Measurements from ENCODE around the gene DHCR7.

DNA sequence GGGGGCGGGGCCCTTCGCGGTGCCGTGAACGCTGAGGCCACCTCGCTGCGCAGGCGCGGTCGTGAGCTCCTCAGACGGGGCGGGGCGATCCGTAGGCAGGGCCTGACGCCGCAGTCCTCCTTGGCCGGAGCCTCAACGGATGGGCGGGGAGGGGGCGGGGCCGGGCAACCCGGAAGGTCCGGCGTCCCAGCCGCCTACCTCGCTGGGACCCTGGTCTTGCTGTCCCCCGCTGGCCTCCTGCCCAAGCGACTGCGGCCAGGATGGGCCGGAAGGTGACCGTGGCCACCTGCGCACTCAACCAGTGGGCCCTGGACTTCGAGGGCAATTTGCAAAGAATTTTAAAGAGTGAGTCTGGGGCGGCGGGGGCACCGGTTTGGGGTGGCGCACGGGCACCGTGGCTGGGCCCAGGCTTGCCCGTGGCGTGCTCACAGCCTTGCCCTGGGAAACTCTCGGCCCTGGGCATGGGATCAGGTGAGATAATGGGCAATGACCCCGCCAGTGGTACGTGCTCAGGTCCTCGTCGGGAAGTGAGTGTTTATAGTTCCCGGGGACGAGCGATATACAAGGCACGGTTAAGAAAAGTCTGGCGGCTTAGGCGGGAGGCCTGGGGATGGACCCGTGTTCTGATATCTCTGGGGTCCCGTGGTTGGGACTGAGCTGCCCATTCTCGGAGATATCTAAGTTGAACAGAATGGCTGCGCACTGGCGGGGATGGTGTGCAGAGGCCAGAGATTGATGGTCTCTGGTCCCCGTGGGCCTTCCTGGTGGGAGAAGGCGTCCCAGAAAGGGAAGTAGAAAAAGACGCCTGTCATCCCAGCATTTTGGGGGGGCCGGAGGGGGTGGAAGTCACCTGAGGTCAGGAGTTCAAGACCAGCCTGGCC is 5.1 kb upstream of the DHCR7 start, which contains the start of gene NADSYN1:
- TF ChIP-seq, protein P1, sequence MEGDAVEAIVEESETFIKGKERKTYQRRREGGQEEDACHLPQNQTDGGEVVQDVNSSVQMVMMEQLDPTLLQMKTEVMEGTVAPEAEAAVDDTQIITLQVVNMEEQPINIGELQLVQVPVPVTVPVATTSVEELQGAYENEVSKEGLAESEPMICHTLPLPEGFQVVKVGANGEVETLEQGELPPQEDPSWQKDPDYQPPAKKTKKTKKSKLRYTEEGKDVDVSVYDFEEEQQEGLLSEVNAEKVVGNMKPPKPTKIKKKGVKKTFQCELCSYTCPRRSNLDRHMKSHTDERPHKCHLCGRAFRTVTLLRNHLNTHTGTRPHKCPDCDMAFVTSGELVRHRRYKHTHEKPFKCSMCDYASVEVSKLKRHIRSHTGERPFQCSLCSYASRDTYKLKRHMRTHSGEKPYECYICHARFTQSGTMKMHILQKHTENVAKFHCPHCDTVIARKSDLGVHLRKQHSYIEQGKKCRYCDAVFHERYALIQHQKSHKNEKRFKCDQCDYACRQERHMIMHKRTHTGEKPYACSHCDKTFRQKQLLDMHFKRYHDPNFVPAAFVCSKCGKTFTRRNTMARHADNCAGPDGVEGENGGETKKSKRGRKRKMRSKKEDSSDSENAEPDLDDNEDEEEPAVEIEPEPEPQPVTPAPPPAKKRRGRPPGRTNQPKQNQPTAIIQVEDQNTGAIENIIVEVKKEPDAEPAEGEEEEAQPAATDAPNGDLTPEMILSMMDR (conservative IDR thresholded peaks at IDR 0.05; ENCODE audit: low read length) = no peak
- no peak for TF ChIP-seq EZH2phosphoT487 (IDR thresholded peaks at IDR 0.05; ENCODE audit: borderline replicate concordance)

Measured in Loucy (cell line).